Measurements from ENCODE around the gene POU6F1. TPM values are rescaled to one million over a fixed set of nuclear protein-coding genes. Genes with fewer than 3 reads are reported as not detected.

The POU6F1 gene
- total and polyA plus RNA-seq, 10 of the 15 experiments (the other 5 are each of a cell fraction or from before 2014, with no cell fraction given): 0.26 to 4.2 (median 1.2) TPM

GRCh38 chr12:51188359-51189051, 29.4 kb downstream of the POU6F1 start (continued):
- no peak for TF ChIP-seq SUPT20H (IDR thresholded peaks at IDR 0.05; ENCODE audit: borderline replicate concordance, control insufficient read depth, low read depth, low read length)
- no peak for TF ChIP-seq ZBTB11 (CRISPR knock-in tag; IDR thresholded peaks at IDR 0.05)
- TF ChIP-seq BHLHE40 (IDR thresholded peaks at IDR 0.05; ENCODE audit: borderline replicate concordance in 1 of 2, low read depth in 2 of 2, low read length in 1 of 2): peak; percentile 97 to 99
- TF ChIP-seq CHD1 (IDR thresholded peaks at IDR 0.05; ENCODE audit: low read depth, low read length): no peak
- no peak for TF ChIP-seq JUNB (IDR thresholded peaks at IDR 0.05)
- TF ChIP-seq HDAC2 (IDR thresholded peaks at IDR 0.05): 0 out of 2 replicates have a peak, but pooled peaks have one; percentile 23
- peak; percentile 88 for TF ChIP-seq DPF2 (IDR thresholded peaks at IDR 0.05)
- peak; percentile 83; the same call in 1 of the 3 replicates for TF ChIP-seq POU2F2 (IDR thresholded peaks at IDR 0.05; ENCODE audit: borderline replicate concordance, low read depth, low read length)
